Prostate gland (tissue), 2 donors: ENCODE measurements around the gene EGLN1.

Source experiments
- CTCF ChIP-seq, 4 experiments: fragments of 200-600 bp in 2 of 4; fragments of 450-650 bp in 2 of 4; sonication (generic) in 2 of 4; IDR thresholded peaks; 1 replicate in 3 of 4; 2 replicates in 1 of 4; pipeline ENCODE4 v1.5.1; 2016 to 2019; ENCODE audit warnings: antibody characterized with exemption in 4 of 4, mild to moderate bottlenecking in 2 of 4, moderate library complexity in 2 of 4
- POLR2A ChIP-seq: fragments of 450-650 bp; IDR thresholded peaks from one replicate; pipeline ENCODE4 v1.6.1; 2016; ENCODE audit warnings: antibody characterized with exemption, mild to moderate bottlenecking

- TF ChIP-seq CTCF (IDR thresholded peaks at IDR 0.05), result no peak
- no peak for TF ChIP-seq POLR2A
Observed at GRCh38 chr1:231347961-231348360, 74.1 kb downstream of the EGLN1 start.
